Kidney (tissue), 14 donors: Measurements from ENCODE around the gene LITAF. TPM values are rescaled to one million over a fixed set of nuclear protein-coding genes. Genes with fewer than 3 reads are reported as not detected.

Experiments used
- DNase-seq, 5 donors: peaks; one replicate each; pipeline ENCODE4 v3.0.0-alpha.2; 2013 to 2020
- FAIRE-seq: peaks from 2 replicates; lab custom pipeline; 2012; peaks lifted over from hg19 to GRCh38; lab: Jason Lieb, UNC
- H3K27ac ChIP-seq, 2 donors: one replicate each; pipeline ENCODE4 v1.7.0; 2013; ENCODE audit warnings: low read depth in 2 of 2, low read length in 2 of 2, inconsistent platforms in 1 of 2
- H3K27me3 ChIP-seq: one replicate; pipeline ENCODE4 v1.7.1; 2013; ENCODE audit warnings: low read length, inconsistent platforms; ENCODE audit not compliant: control insufficient read depth, insufficient read depth
- H3K36me3 ChIP-seq, 3 donors: one replicate each; pipeline versions ENCODE4 v1.7.0 to v1.7.1; 2013; ENCODE audit warnings: low read length in 3 of 3, control low read depth in 1 of 3, inconsistent platforms in 1 of 3; ENCODE audit not compliant: insufficient read depth in 3 of 3, control insufficient read depth in 2 of 3
- H3K4me1 ChIP-seq, 3 donors: one replicate each; pipeline versions ENCODE4 v1.7.0 to v1.7.1; 2013; ENCODE audit warnings: low read length in 3 of 3, inconsistent platforms in 1 of 3, low read depth in 1 of 3; ENCODE audit not compliant: control insufficient read depth in 2 of 3, insufficient read depth in 2 of 3
- H3K4me3 ChIP-seq, 3 donors: one replicate each; pipeline versions ENCODE4 v1.7.0 to v1.8.1; 2013; ENCODE audit warnings: low read length in 3 of 3, control low read depth in 1 of 3, inconsistent platforms in 1 of 3
- H3K9ac ChIP-seq, 3 donors: one replicate each; pipeline versions ENCODE4 v1.7.0 to v1.7.1; 2013; ENCODE audit warnings: low read length in 3 of 3, control low read depth in 1 of 3, inconsistent platforms in 1 of 3
- H3K9me3 ChIP-seq, 3 donors: one replicate each; pipeline versions ENCODE4 v1.7.0 to v1.7.1; 2013; ENCODE audit warnings: low read length in 3 of 3, control low read depth in 1 of 3, inconsistent platforms in 1 of 3; ENCODE audit not compliant: control insufficient read depth in 2 of 3, insufficient read depth in 1 of 3
- CTCF ChIP-seq: IDR thresholded peaks from 3 replicates; pipeline ENCODE4 v1.5.1; 2012; ENCODE audit warnings: mild to moderate bottlenecking, moderate library complexity, borderline replicate concordance; ENCODE audit not compliant: insufficient read depth; ENCODE audit errors: extremely low read depth
- intact Hi-C: fragments of 100-400 bp; cut with DNase I; formaldehyde crosslinking; loops from one replicate; pipeline ENCODE4 v1.11.1; 2022
- polyA plus RNA-seq: library from polyadenylated mRNA; stranded (reverse); fragments of 350-450 nt; fragmentation: Illumina TruSeq; extraction: RNeasy Lipid Tissue Mini Kit (QIAGEN cat#74804); gene quantifications from one replicate; pipeline ENCODE4 v1.2.3, GENCODE V29; 2014; ENCODE audit warnings: low read depth, low replicate concordance; ENCODE audit not compliant: insufficient read depth
- total RNA-seq: library from RNA; stranded (reverse); fragmentation: NEBNext Ultra II Directional; extraction: Animal tissue kit (Norgen Biotek cat#: 25700); gene quantifications from one replicate; pipeline ENCODE4 v1.2.1, GENCODE V29; 2021
- donor health status: control.
- donor health status: control.
- donor health status: control.
- donor health status: control.
- donor health status: control.
- donor health status: DM: yes; HTN: yes; CAD: no.
- donor health status: Normal renal cell carcinoma (clear cell type).

The LITAF gene
- total and polyA plus RNA-seq, 2 donors from 2014 or later = 121 to 171 TPM

GRCh38 chr16:11511801-11512200 lies 74.9 kb downstream of the LITAF start:
- no peak for FAIRE-seq
- H3K27ac ChIP-seq = no peak overlapping the region
- H3K36me3 ChIP-seq = no peaks in the 10 kb centered on the region
- no peak overlapping the region for H3K4me3 ChIP-seq
- intact Hi-C loops = loop anchor here (10.0 kb wide), 1 partner anchor 87 kb away; no protein-coding TSS in a partner anchor
- no peak overlapping the region for H3K9ac ChIP-seq
- no peaks in the 10 kb centered on the region for H3K27me3 ChIP-seq
- TF ChIP-seq CTCF = no peak
- no peak for DNase-seq
- H3K9me3 ChIP-seq = no peaks in the 10 kb centered on the region
- no peaks in the 10 kb centered on the region for H3K4me1 ChIP-seq

- Histone ChIP-seq H3K27ac (no peak overlapping the region), H3K27me3 (no peaks in the 10 kb centered on the region), H3K36me3 (no peaks in the 10 kb centered on the region), H3K9ac (no peak overlapping the region), H3K9me3 (no peaks in the 10 kb centered on the region), H3K4me1 (no peaks in the 10 kb centered on the region), H3K4me3 (no peak overlapping the region)
- intact Hi-C loops = loop anchor here (10.0 kb wide), 1 partner anchor 87 kb away; no protein-coding TSS in a partner anchor
- no peak for TF ChIP-seq CTCF
- DNase-seq = no peak
- no peak for FAIRE-seq
These were observed 75.4 kb downstream of the LITAF start for GRCh38 chr16:11511328-11511727.

GRCh38 chr16:11510178-11510973 lies 76.3 kb downstream of the LITAF start:
- DNase-seq (no peak), FAIRE-seq (no peak)
- H3K9ac ChIP-seq = no peak overlapping the region
- no peaks in the 10 kb centered on the region for H3K9me3 ChIP-seq
- H3K36me3 ChIP-seq = no peaks in the 10 kb centered on the region
- intact Hi-C loops = loop anchor here (10.0 kb wide), 1 partner anchor 86 kb away; no protein-coding TSS in a partner anchor
- no peak overlapping the region for H3K4me3 ChIP-seq
- no peak overlapping the region for H3K27ac ChIP-seq
- H3K4me1 ChIP-seq = no peaks in the 10 kb centered on the region
- no peaks in the 10 kb centered on the region for H3K27me3 ChIP-seq
- TF ChIP-seq CTCF = no peak
